ENCODE results near the gene NGEF. TPM values are rescaled to one million over a fixed set of nuclear protein-coding genes. Genes with fewer than 3 reads are reported as not detected.
A peak's percentile ranks its signal among the peaks of the same experiment; 100 is the strongest.
"Not testable (repeated sequence)": the region's sequence is repeated elsewhere in the genome, so short reads cannot be mapped to it uniquely, and the experiment has no call there.

NGEF gene
- 2.7 TPM for total RNA-seq

- no peak for DNase-seq
Observed at GRCh38 chr2:233013027-233013461, at the start of gene NGEF. NGEF (minus strand) TSS chr2:233013256; CDS start chr2:232974890, 38,366 bp downstream.

- DNase-seq: no peak
Observed at GRCh38 chr2:233062451-233062850, 49.4 kb upstream of the NGEF start.

- peak; percentile 63 for DNase-seq
Observed at GRCh38 chr2:233061591-233062450, 48.8 kb upstream of the NGEF start.

GRCh38 chr2:233060980-233061590 is 48.0 kb upstream of the NGEF start:
- DNase-seq: no peak

GRCh38 chr2:233060501-233060979 is 47.5 kb upstream of the NGEF start:
- DNase-seq: no peak

- DNase-seq: no peak
Observed at GRCh38 chr2:233059797-233060500, 46.9 kb upstream of the NGEF start, which contains the start of gene INPP5D. INPP5D (plus strand) TSS chr2:233060342; CDS start chr2:233060479, 137 bp downstream.

GRCh38 chr2:233059547-233059796 is 46.4 kb upstream of the NGEF start:
- no peak for DNase-seq

GRCh38 chr2:233058717-233059546 is 45.9 kb upstream of the NGEF start:
- DNase-seq: no peak

- DNase-seq: peak; percentile 37
Observed at GRCh38 chr2:233056961-233057605, 44.0 kb upstream of the NGEF start.

- no peak for DNase-seq
Observed at GRCh38 chr2:233055362-233055761, 42.3 kb upstream of the NGEF start.

GRCh38 chr2:233053928-233054784 is 41.1 kb upstream of the NGEF start:
- DNase-seq: peak; percentile 55

- not testable (repeated sequence) for DNase-seq
Observed at GRCh38 chr2:233052517-233052916, 39.5 kb upstream of the NGEF start.

- peak; percentile 40 for DNase-seq
Observed at GRCh38 chr2:233051241-233052149, 38.4 kb upstream of the NGEF start.

GRCh38 chr2:233049194-233049761 is 36.2 kb upstream of the NGEF start:
- DNase-seq: peak; percentile 73

GRCh38 chr2:233048569-233049193 is 35.6 kb upstream of the NGEF start:
- DNase-seq: no peak

- no peak for DNase-seq
Observed at GRCh38 chr2:233047667-233048066, 34.6 kb upstream of the NGEF start.

- no peak for DNase-seq
Observed at GRCh38 chr2:233047206-233047605, 34.1 kb upstream of the NGEF start.

- DNase-seq: no peak
Observed at GRCh38 chr2:233044974-233045605, 32.0 kb upstream of the NGEF start.

Data from tongue (tissue), 2 donors.